ENCODE measurements around the gene MMP11.

MMP11 gene

DNA sequence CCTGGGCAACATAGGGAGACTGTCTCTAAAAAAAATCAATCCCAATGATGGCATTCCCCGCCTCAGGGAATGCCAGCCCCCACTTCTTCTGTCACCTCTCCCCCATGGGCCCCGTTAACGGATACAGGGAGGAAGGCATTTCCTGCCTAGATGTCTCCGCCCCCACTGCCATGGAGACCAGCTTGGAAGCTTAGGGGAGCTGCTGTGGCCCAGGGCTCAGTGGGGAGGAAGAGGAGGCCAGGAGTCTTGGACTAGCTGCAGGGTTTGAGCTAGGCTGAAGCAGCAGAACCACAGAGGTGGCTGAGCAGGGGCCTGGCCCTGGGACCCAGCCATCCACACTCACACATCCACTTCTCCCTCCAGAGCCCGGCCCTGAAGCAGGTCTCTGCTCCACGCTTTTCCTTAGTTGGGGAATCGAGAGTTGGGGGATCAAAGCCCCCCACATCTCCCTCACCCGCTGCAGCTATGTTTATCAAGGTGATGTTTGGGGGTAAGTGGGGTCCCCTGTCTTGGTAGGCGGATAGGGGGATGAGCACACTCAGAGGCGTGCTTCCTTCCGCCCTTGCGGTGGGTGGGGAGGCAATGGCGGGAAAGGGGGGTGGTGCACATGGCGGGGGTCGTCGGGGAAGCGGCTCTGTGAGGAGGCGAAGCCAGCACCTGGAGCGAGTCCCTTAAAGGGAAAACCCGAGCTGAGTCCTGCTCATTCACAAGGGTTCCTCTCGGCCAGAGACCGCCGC lies 9.6 kb upstream of the MMP11 start, which contains the start of gene C22orf15:
Gene C22orf15, plus strand, starts transcription at position 149 of the 737 bp plus-strand sequence. Its CDS starts 317 bp downstream, at position 466.
- DNase-seq: peak in 1 of 2 donors; percentile 29

DNA sequence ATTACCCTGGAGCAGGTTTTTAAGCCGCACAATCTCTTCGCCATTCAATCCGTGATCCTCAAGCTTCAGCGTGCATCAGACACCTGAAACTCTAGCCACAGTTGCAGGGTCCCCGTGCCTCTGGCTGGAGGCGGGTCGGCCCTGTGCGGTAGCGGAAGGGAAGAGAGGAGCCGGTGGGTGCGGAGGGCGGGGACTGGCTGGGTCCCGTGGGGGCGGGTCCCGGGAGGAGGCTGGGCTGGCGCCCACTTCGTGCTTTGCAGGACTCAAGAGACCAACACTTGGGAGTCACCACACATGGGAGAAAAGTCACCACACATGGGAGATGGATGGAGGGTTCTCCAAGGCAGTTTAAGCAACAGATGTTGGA lies 9.1 kb upstream of the MMP11 start:
- peak; percentile 62 to 71 for DNase-seq

DNA sequence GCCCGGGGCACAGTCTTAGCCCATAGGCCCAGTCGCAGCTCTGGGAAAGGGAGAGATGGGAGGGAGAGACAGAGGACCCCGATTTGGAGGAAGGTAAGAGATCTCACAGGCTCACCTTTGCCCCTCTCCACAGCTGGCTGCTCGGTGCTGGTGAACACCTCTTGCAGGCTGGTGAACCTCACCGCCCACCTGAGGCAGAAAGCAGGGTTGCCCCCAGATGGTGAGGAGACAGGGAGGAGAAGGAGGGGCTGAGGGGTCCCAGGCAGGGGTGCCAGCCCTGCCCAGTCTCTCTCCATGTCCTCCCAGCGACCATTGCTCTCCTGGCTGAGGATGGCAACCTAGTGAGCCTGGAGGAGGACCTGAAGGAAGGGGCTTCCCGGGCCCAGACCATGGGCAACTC lies 8.7 kb upstream of the MMP11 start:
- DNase-seq: no peak

DNA sequence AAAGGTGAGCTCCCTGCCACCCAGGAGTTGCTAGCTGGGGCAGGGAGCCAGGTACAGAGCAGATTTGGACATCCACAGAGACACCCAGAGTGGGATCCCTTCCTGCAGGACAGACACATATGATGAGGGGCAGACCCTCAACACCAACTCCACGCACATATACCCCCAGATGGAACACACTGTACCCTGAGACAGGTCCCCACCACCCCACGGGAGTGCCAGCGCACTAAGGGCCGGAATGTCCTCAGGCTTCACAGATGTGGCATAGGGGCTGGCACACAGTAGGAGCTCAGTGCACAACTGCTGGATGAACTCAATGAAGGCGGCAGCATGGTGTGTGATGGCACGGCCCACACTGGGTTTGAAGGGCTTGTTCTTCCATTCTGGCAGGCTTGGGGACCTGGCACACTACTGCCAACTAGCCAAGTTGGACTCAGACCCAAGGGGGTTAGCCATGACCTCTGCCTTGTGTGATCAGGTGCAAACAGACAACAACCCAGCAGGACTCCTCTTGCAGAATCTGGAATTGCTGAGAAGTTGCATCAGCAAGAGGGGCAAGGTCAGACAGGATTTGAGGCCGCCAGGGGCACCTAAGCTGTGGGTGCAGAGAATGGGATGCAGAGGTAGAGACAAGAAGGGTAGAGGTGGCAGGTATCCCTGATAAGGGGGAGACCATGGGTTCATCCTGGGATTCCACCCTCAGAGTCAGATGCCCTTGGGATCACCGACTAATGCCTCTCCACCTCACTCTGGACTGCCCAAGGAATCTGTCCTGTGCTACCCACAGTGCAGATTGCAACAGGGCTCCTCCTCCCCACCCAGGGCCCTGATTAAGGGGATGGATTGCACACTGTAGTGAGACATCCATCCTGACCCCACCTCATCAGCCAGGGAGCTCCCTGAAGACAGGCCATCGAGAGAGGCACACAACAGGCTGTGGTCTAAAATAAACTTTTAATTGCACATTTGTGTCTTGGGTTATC lies 7.5 kb upstream of the MMP11 start:
- no peak for DNase-seq

DNA sequence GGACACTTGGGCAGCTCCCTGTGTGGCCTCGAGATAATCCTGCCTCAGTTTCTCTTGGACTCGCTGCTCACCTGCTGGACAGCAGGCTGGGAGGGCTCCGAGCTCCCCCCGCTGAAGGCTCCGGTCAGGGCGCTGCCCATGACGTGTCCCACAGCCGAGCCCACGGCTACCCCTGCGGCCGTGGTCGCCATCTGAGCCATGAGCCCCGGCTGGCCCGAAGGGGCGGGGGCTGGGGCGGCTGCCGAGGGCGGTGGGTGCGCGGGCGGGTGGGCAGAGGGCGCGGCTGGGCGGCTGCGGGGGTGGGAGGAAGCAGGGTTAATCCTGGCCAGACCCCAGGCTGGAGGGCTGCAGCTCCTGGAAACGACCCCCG lies 5.4 kb upstream of the MMP11 start:
- no peak for DNase-seq

DNA sequence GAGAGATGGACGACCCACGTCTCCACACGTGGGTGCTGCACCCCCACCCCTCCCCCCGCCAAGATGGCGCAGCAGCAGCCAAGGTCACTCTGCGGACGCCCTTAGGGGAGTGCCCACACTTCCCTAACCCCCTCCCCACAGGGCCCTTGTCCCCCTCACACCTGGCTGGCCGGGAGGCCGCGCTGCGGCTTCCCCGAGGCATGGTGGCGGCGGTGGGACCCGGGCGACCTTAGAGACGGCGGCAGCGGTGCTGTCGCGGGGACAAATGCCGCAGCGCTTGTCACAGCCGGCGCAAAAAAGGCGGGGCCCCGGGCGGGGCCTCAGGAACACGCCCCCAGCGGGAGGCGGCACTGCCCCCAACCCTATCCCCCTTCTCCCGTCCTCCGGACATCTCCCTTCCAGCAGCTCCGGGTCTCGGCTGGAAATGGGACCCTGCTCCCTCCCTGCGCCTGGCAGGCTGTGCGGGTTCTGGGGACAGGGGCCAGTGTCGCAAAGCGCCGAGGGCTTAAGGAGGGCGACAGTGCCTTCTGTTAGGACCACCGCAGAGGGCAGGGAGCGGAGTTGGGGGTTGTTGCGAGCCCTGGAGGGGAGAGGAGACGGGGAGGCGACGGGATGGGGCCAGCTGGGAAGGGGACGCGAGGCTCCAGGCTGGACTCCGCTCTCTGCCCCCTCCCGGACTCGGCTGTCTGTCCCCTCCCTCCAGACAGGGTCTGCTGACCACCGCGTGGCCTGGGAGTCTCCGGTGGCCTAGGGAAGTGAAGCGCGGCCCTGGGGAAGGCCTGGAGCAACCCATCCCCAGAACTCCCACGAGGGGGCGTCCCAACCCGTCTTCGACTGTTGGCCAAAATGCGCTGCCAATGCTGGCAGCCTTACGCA lies 4.7 kb upstream of the MMP11 start, which contains the start of gene CHCHD10:
Gene CHCHD10, minus strand, starts transcription at position 300 of the 876 bp plus-strand sequence. Its CDS starts 98 bp downstream, at position 202.
- peak; percentile 83 to 86 for DNase-seq

DNA sequence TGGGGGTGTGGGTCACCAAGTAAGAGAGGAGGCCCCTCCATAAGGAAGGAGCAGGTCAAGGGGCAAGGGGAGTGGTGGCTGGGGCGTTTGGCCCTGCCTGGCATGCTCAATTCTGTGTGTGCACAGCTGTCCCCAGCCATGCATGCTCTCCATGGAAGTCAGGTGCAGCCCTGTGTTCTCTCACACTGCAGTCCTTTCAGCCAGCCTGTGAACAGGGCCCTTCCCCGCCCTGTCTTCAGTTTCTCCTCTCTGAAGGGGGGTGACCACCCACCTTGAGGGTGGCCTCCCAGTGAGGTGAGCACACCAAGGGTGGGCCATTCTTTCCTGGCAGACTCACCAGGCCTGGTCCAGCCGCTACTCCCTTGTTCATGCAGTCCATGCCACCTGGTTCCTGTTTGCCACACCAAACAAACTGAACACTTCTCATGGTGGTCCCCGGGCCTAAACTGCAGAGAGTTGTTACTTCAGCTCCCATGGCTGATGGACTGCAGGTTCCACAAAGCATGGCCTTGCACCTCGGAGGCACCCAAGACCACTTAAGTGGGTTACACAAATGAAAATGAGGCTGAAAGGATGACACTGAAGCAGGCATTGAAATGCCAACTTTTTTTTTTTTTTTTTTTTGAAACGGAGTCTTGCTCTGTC lies 3.2 kb upstream of the MMP11 start:
- no peak for DNase-seq

DNA sequence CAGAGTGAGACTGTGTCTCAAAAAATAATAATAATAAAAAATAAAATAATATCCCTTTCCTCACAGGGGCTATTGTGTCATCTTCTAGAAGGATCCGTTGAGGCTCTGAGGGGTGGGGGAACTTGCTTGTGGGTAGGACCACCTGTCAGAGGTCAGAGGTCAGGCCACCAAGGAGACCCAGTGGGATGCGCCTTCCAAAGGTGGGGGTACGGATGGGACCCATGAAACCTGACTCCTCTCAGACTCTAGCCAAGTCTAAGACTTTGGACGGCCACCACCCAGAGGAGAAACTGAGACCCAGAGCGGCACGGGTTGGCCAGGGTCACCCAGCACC lies 367 bp upstream of the MMP11 start:
- no peak for DNase-seq

DNA sequence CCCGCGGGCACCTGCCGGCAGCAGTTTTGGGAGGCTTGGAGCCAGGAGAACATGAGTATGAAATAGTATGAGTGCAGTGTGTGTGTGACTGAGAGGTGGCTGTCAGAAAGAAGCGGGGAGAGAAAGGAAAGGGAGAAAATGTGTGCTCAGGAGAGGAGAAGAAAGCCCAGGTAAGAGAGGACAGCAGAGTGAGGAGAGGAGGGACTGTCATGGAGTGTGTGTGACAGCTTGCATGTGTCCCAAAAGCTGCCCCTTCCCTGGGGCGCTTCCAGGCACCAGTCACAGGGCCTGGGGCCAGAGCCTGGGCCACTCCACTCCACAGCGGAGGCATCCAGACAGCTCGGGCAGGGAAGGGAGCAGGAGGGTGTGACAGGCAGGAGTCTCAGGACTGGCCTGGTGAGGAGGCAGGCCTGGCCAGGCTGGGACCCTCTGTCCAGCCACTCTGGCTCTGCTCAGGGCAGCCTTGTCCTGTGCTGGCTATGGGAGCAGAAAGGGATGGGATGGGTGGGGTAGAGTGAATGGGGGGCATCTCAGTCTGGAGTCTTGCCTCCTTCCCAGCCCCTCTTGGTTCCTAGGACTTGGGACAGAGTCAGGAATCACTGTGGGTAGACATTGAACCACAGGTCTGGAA lies 949 bp downstream of the MMP11 start:
- no peak for DNase-seq

DNA sequence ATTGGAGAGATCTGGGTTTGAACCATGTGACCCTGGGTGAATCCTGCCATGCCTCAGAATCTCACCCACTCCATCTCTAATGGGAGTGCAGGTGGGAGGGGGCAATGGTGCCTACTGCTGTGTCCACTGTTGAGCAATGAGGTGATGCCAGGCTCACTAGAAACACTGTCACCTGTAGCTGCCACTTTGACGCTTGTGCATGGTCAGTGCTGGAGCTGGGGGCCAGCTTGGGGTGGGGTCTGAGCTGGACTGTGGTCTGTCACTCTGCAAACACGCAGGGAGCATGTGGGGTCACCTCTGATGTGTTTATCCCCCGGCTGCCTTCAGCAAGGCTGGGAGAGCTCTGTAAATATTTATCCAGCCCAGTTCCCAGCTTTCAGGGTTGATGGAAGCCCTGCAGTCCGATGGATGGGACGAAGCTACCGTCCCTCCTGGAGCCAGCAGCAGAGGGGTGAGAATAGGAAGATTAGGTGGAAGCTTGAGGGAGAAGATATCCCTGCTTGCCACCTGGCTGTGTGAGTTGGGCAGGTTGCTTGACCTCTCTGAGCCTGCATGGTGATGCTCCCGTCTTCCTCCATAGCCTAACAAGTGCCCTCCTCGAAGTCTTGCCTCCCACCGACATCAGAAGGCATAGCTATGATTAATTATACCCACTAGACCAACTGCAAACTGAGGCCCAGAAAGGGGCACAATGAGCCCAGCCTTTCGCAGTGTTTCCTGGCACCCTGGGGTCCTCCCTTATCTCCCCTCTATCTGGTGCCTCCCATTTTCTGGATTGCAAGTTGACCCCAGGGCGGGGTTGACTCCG lies 1.7 kb downstream of the MMP11 start:
- DNase-seq: no peak

DNA sequence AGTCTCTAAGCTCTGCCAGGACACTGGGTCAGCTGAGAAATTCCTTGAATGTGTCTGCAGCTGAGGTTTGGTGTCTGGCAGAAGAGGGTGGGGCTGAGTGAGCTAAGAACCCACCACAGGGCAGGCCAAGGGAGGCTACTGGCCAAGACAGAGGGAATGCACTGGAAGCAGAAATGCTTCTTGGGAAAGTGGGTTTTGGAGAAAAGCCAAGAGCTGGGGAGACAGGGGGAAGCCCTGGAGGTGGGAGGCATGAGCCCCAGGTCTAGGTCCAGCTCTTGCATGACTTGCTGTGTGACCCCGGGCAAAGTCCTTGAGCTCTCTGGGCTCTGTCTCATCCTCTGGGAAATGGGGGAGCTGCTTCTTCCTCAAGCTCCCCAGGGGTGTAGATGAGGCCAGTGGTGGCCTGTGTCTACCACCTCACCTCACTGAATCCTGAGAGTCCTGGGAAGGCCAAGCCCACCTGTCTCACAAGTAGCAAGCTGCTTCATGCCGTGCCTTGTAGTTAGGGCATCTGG lies 2.3 kb downstream of the MMP11 start:
- DNase-seq: no peak

DNA sequence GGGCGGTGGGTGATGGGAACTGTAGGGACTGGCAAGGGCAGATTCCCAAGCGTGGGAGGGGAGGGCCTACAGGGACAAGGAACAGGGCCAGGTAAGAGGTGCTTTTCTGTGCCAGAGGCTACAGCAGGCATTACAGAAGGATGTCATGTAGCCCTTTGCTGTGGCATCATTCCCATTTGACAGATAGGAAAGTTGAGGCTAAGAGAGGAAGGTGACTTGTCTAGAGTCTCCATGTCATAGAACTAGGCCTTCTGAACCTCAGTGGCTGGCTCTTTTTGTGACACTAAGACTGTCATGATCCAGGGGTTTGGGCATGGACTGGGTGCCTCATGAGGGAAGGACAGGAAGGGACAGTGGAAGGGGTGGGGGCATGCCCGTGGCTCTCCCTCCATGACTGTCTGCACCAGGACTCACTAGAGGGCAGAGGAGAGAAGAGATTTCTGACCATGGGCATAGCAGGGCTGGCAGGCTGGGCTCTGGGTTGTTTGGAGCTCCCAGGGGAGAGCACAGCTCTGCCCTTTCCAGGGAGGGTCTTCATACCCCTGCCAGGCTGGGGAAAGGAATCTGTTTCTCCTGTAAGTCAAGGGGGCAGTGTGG lies 3.2 kb downstream of the MMP11 start:
- no peak for DNase-seq

DNA sequence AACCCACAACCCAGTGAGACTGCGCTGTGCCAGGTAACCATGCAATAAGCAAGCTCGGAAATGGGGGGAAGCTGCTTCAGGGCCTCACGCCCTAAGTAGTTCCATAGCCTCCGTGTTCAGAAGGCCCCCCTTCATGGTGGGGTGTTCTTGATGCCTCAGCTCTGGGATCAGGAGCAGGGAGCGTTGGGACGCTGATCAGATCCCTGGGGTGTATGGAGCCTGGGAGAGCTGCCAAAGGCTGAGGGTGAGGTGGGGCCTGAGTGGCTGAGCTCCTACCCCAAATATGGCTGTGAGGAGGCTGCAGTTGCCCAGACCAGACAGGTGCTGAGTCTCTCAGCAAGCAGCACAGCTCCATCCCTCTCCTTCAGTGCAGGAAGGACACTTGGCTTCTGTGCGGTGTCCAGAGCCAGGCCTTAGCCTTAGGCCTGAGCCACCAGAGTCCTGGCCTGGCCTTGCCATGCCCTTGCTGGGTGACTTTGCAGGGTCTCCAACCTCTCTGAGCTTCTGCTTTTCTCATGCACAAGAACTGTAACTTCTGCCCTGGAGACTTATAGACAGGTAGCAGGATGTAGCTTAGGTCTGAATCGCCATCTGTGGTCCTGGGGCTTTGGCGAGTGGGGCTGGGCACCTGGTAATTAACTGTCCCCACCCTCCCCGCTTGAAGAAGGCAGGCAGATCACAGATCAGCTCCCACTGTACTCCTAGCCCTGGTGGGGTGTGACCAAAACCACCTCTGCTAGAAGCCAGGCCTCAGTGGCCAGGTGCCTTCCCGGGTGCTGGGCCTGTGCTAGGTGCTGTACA lies 5.3 kb downstream of the MMP11 start:
- no peak for DNase-seq

DNA sequence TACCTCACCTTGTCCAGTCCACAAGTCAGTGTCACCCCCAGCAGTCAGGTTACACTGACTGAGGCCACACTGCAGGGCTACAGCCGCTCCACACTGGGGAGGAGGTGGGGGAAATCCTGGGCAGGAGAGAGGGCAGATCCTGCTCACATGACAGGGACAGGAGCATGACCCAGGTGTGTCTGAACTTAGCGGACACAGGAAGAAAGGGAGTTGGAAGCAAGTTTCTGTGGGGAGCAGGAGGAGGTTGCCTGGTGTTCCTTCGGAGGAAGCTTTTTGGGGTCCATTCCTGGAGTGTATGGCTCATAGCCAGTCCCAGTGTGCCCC lies 5.9 kb downstream of the MMP11 start:
- DNase-seq: no peak

DNA sequence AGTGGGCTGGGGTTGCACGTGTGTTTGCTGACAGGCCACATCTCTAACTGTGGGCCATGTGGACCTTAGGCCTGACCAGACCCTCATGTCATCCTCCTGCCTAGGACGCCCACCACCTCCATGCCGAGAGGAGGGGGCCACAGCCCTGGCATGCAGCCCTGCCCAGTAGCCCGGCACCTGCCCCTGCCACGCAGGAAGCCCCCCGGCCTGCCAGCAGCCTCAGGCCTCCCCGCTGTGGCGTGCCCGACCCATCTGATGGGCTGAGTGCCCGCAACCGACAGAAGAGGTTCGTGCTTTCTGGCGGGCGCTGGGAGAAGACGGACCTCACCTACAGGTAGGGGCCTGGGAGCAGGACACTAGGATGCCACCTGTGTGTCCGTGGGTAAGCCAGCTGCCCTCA lies 6.4 kb downstream of the MMP11 start:
- no peak for DNase-seq

DNA sequence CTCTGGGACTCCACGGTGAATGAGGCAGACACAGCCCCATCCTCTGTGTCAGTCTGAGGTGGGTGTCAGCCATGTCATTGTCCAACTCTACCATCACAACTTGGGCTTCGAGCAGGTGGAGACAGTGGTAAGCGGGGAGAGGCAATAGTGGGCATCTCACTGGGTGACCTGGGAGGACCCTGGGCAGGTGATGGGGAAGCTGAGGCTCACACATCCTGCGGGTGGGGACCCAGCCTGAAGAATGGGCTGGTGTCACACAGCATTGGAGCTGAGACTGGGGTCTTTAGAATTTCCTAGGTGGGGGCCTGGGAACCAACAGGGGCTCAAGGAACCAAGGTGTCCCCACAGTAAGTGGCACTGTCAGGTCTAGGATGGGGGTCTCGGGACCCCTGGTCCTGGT lies 7.1 kb downstream of the MMP11 start:
- DNase-seq: no peak

DNA sequence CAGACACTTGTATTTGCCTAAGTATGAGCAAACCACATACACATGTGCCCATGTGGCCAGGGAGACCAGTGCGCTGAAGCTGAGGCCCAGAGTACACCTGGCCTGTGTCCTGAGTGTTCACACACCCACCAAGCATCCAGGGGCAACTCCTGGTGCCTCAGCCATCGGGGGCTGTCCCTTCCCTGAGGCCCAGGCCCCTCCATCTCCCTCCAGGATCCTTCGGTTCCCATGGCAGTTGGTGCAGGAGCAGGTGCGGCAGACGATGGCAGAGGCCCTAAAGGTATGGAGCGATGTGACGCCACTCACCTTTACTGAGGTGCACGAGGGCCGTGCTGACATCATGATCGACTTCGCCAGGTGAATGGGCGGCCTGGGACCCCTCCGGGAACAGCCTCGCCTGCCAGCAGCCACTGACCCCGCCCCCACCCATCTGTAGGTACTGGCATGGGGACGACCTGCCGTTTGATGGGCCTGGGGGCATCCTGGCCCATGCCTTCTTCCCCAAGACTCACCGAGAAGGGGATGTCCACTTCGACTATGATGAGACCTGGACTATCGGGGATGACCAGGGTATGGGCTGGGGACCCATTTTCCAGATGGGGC lies 7.6 kb downstream of the MMP11 start:
- DNase-seq: no peak

DNA sequence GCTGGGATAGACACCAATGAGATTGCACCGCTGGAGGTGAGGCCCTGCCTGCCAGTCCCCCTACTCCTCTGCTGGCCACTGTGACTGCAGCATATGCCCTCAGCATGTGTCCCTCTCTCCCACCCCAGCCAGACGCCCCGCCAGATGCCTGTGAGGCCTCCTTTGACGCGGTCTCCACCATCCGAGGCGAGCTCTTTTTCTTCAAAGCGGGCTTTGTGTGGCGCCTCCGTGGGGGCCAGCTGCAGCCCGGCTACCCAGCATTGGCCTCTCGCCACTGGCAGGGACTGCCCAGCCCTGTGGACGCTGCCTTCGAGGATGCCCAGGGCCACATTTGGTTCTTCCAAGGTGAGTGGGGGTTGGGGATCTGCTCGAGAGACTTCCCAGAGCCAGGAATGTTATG lies 8.4 kb downstream of the MMP11 start:
- no peak for DNase-seq

DNA sequence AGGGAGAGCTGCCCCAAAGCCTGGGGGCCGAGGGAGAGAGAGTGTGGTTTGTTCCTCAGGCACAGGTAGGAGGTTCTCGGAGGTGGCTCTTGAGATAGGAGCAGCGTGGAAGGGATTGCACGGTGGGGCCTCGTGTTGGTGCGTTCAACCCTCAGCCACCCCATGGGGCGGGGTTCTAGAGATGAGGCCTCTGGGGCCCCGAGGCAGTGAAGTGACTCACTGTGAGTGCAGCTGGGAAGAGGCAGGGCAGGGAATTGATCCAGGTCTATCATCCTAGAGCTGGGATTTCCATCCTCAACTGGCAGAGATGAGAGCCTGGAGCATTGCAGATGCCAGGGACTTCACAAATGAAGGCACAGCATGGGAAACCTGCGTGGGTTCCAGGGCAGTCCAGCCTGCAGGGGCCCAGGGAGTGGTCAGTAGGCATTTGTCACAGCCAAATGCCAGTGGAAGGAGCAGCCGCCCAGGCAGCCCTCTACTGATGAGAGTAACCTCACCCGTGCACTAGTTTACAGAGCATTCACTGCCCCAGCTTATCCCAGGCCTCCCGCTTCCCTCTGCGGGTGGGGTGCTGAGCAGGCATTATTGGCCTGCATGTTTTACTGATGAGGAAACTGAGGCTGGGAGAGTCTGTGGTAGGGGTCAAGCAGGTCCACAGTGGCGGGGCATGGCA lies 9.0 kb downstream of the MMP11 start:
- DNase-seq: no peak
